SK-N-SH (cell line): Measurements from ENCODE around the gene IDUA. TPM values are rescaled to one million over a fixed set of nuclear protein-coding genes. Genes with fewer than 3 reads are reported as not detected.

Experiments
- CTCF ChIA-PET: fragments of 300-600, 350-600 bp; formaldehyde crosslinking; extraction: SDS; loops from one replicate; lab custom pipeline; 2021; lab: Yijun Ruan, JAX
- POLR2A ChIA-PET: fragments of 350-600 bp; sonication (Branson Sonifier 250); formaldehyde crosslinking; extraction: SDS; loops from one replicate; lab custom pipeline; 2020; ENCODE audit warnings: antibody characterized with exemption, inconsistent platforms; lab: Yijun Ruan, JAX
- DNase-seq: peaks from one replicate; pipeline ENCODE4 v3.0.0; 2012
- H2AFZ ChIP-seq: fragments of 200-600 bp; sonication (generic); 2 replicates; pipeline ENCODE4 v1.8.1; 2016; ENCODE audit warnings: antibody characterized with exemption, mild to moderate bottlenecking, low read depth
- H3F3A ChIP-seq: fragments of 200-600 bp; sonication (generic); replicated peaks from 2 replicates; pipeline ENCODE3; 2016; ENCODE audit warnings: antibody characterized with exemption, mild to moderate bottlenecking; ENCODE audit not compliant: insufficient read depth
- H3K27ac ChIP-seq, 2 experiments: fragments of 200-500 bp in 1 of 2; fragments of 200-600 bp in 1 of 2; sonication (Bioruptor generic) in 1 of 2; sonication (generic), shearing (Covaris generic) in 1 of 2; 2 replicates each; pipeline versions ENCODE4 v1.5.1 to v1.6.1; 2014 to 2016; ENCODE audit warnings: low read depth in 2 of 2, inconsistent platforms in 1 of 2, low read length in 1 of 2, mild to moderate bottlenecking in 1 of 2, mixed read lengths in 1 of 2
- H3K27me3 ChIP-seq: fragments of 200-600 bp; sonication (generic), shearing (Covaris generic); 2 replicates; pipeline ENCODE4 v1.6.1; 2016; ENCODE audit warnings: mixed run types; ENCODE audit not compliant: insufficient read depth
- H3K36me3 ChIP-seq, 2 experiments: fragments of 200-500 bp in 1 of 2; fragments of 200-600 bp in 1 of 2; sonication (Bioruptor generic) in 1 of 2; sonication (generic) in 1 of 2; replicated peaks in 1 of 2; 2 replicates each; pipeline versions ENCODE3 to v1.5.1; 2014 to 2016; ENCODE audit warnings: low read length in 1 of 2, mild to moderate bottlenecking in 1 of 2; ENCODE audit not compliant: insufficient read depth in 2 of 2, control insufficient read depth in 1 of 2
- H3K4me1 ChIP-seq, 2 experiments: fragments of 200-500 bp in 1 of 2; fragments of 200-600 bp in 1 of 2; sonication (Bioruptor generic) in 1 of 2; sonication (generic), shearing (Covaris generic) in 1 of 2; 2 replicates each; pipeline versions ENCODE4 v1.5.1 to v1.6.1; 2014 to 2016; ENCODE audit warnings: low read depth in 1 of 2, low read length in 1 of 2, mixed run types in 1 of 2; ENCODE audit not compliant: insufficient read depth in 2 of 2, control insufficient read depth in 1 of 2
- H3K4me2 ChIP-seq: fragments of 200-600 bp; sonication (generic), shearing (Covaris generic); 2 replicates; pipeline ENCODE4 v1.6.1; 2017; ENCODE audit warnings: mixed run types
- H3K4me3 ChIP-seq, 2 experiments: fragments of 200-500 bp in 1 of 2; fragments of 200-600 bp in 1 of 2; sonication (Bioruptor generic) in 1 of 2; sonication (generic), shearing (Covaris generic) in 1 of 2; 2 replicates each; pipeline versions ENCODE4 v1.5.1 to v1.8.1; 2014 to 2016; ENCODE audit warnings: low read depth in 2 of 2, inconsistent platforms in 1 of 2, low read length in 1 of 2, mild to moderate bottlenecking in 1 of 2, mixed read lengths in 1 of 2, moderate library complexity in 1 of 2
- H3K79me2 ChIP-seq: fragments of 200-600 bp; sonication (generic); 2 replicates; pipeline ENCODE4 v1.8.1; 2017; ENCODE audit warnings: mild to moderate bottlenecking; ENCODE audit not compliant: insufficient read depth
- H3K9ac ChIP-seq: fragments of 200-600 bp; sonication (generic); 2 replicates; pipeline ENCODE4 v1.6.1; 2017; ENCODE audit warnings: mixed run types
- H3K9me2 ChIP-seq: fragments of 200-600 bp; sonication (generic); 2 replicates; pipeline ENCODE4 v1.6.1; 2017; ENCODE audit warnings: mixed run types
- H3K9me3 ChIP-seq: fragments of 200-600 bp; sonication (generic); 2 replicates; pipeline ENCODE4 v1.6.1; 2017; ENCODE audit warnings: mixed run types, mild to moderate bottlenecking, moderate library complexity
- H4K20me1 ChIP-seq: fragments of 200-600 bp; sonication (generic); 2 replicates; pipeline ENCODE4 v1.6.1; 2017; ENCODE audit warnings: mild to moderate bottlenecking, mixed run types; ENCODE audit not compliant: insufficient read depth
- EZH2phosphoT487 ChIP-seq: fragments of 200-600 bp; sonication (generic); IDR thresholded peaks from 2 replicates; pipeline ENCODE4 v1.6.1; 2017; ENCODE audit warnings: low read depth, mixed run types, mild to moderate bottlenecking, antibody characterized with exemption, moderate library complexity, borderline replicate concordance
- FOSL2 ChIP-seq: IDR thresholded peaks from 2 replicates; pipeline ENCODE4 v1.4.0; 2012; ENCODE audit warnings: low read depth, mild to moderate bottlenecking, moderate library complexity, borderline replicate concordance
- FOXJ3 ChIP-seq: sonication (generic); formaldehyde crosslinking; IDR thresholded peaks from 2 replicates; pipeline ENCODE4 v1.5.1; 2020; ENCODE audit warnings: mild to moderate bottlenecking, missing genetic modification reagents
- JUND ChIP-seq: IDR thresholded peaks from 2 replicates; pipeline ENCODE4 v1.4.0; 2012
- MEF2A ChIP-seq: IDR thresholded peaks from 2 replicates; pipeline ENCODE4 v1.4.0; 2012; ENCODE audit warnings: low read depth, borderline replicate concordance
- MXI1 ChIP-seq: IDR thresholded peaks from 2 replicates; pipeline ENCODE4 v1.6.1; 2012; ENCODE audit warnings: mild to moderate bottlenecking, low read depth, low read length, improper control_type of control experiment
- NFIC ChIP-seq: IDR thresholded peaks from 2 replicates; pipeline ENCODE4 v1.4.0; 2012; ENCODE audit warnings: borderline replicate concordance
- PBX3 ChIP-seq: IDR thresholded peaks from 2 replicates; pipeline ENCODE4; 2012
- POLR2AphosphoS5 ChIP-seq: IDR thresholded peaks from 2 replicates; pipeline ENCODE4 v1.6.1; 2012; ENCODE audit warnings: low read depth, low read length
- REST ChIP-seq: IDR thresholded peaks from 2 replicates; pipeline ENCODE4 v1.6.1; 2012; ENCODE audit warnings: mild to moderate bottlenecking, low read depth, low read length, moderate library complexity
- RFX5 ChIP-seq: IDR thresholded peaks from 2 replicates; pipeline ENCODE4 v1.6.1; 2012; ENCODE audit warnings: mild to moderate bottlenecking, improper control_type of control experiment, low read length
- SMC3 ChIP-seq: IDR thresholded peaks from 2 replicates; pipeline ENCODE4 v1.6.1; 2012; ENCODE audit warnings: low read depth, low read length, improper control_type of control experiment
- TCF12 ChIP-seq: IDR thresholded peaks from 2 replicates; pipeline ENCODE4 v1.4.0; 2012
- TEAD4 ChIP-seq: IDR thresholded peaks from 2 replicates; pipeline ENCODE4 v1.4.0; 2012; ENCODE audit warnings: mild to moderate bottlenecking, borderline replicate concordance; ENCODE audit not compliant: insufficient read depth
- USF2 ChIP-seq: fragments of 150-350 bp; IDR thresholded peaks from 2 replicates; pipeline ENCODE4 v1.6.1; 2017; ENCODE audit warnings: antibody characterized with exemption, low read length, low read depth, borderline replicate concordance
- WGBS: methylation state at CpG from one replicate; pipeline ENCODE4 v1.1.6; 2017; ENCODE audit warnings: low lambda C conversion rate; 5-methylcytosine and 5-hydroxymethylcytosine counted together
- polyA plus RNA-seq, 3 experiments: library from polyadenylated mRNA; depleted of rRNA; stranded (reverse); fragments of >200 nt; gene quantifications; 2 replicates each; pipeline ENCODE4 v1.2.3, GENCODE V29; 2012

IDUA gene
- polyA plus RNA-seq, 1 of the 3 experiments (the other 2 are of a cell fraction), result 24.4 TPM

- TF ChIP-seq USF2 (no peak), RFX5 (no peak), FOSL2 (no peak), TEAD4 (no peak)
Observed at GRCh38 chr4:956531-957230, 30.2 kb upstream of the IDUA start (continued).

GRCh38 chr4:957231-957580, 29.6 kb upstream of the IDUA start:
- 87% methylated on average over 4 of the region's 8 CpGs for WGBS
- H3F3A ChIP-seq, result no peaks in the 10 kb centered on the region
- no peaks in the 10 kb centered on the region for H3K4me1 ChIP-seq
- no peaks in the 10 kb centered on the region for H3K79me2 ChIP-seq
- H3K4me3 ChIP-seq, result no peak overlapping the region
- H3K27ac ChIP-seq, result no peak overlapping the region
- no peak overlapping the region for H3K4me2 ChIP-seq
- no peaks in the 10 kb centered on the region for H4K20me1 ChIP-seq
- H3K27me3 ChIP-seq, result no peaks in the 10 kb centered on the region
- peak; percentile 19 for DNase-seq
- POLR2A ChIA-PET, result no interaction called here
- no peaks in the 10 kb centered on the region for H3K9me3 ChIP-seq
- H3K9ac ChIP-seq, result no peak overlapping the region
- H3K9me2 ChIP-seq, result no peaks in the 10 kb centered on the region
- H2AFZ ChIP-seq, result no peak overlapping the region
- CTCF ChIA-PET, result no interaction called here
- TF ChIP-seq FOSL2 (no peak), EZH2phosphoT487 (no peak)
- H3K36me3 ChIP-seq, result peaks cover 0 to 30% of the 10 kb centered on the region in 2 experiments

GRCh38 chr4:957581-958313, 29.1 kb upstream of the IDUA start:
- no peak overlapping the region for H3K9ac ChIP-seq
- H3K9me3 ChIP-seq, result no peaks in the 10 kb centered on the region
- no peak overlapping the region for H3K4me3 ChIP-seq
- no peak overlapping the region for H2AFZ ChIP-seq
- H3K4me2 ChIP-seq, result no peak overlapping the region
- H3K79me2 ChIP-seq, result no peaks in the 10 kb centered on the region
- TF ChIP-seq USF2 (no peak), FOSL2 (no peak), JUND (no peak), REST (no peak), POLR2AphosphoS5 (no peak), MEF2A (no peak), FOXJ3 (no peak), TCF12 (no peak), PBX3 (no peak), NFIC (no peak), SMC3 (no peak), MXI1 (no peak)
- H3K27me3 ChIP-seq, result no peaks in the 10 kb centered on the region
- H3K9me2 ChIP-seq, result no peaks in the 10 kb centered on the region
- no peaks in the 10 kb centered on the region for H3F3A ChIP-seq
- H3K4me1 ChIP-seq, result no peaks in the 10 kb centered on the region
- ChIA-PET CTCF (no interaction called here), POLR2A (no interaction called here)
- H4K20me1 ChIP-seq, result no peaks in the 10 kb centered on the region
- no peak overlapping the region for H3K27ac ChIP-seq
- peaks cover 0 to 34% of the 10 kb centered on the region in 2 experiments for H3K36me3 ChIP-seq
- WGBS, result 94% methylated on average over 30 of the region's 45 CpGs
- DNase-seq, result peak; percentile 21
